Natural killer cell treated with Interleukin-12 subunit alpha and Interleukin-12 subunit beta and Interleukin-15 and Interleukin-18, amount 100 ng/mL, for 72 hours (primary cell): Measurements from ENCODE around the gene SPAG6. TPM values are rescaled to one million over a fixed set of nuclear protein-coding genes. Genes with fewer than 3 reads are reported as not detected.

ENCODE experiments used
- ATAC-seq, 2 donors: fragments of 150-1000 bp; cut with Tn5 transposase in 1 of 2; sonication (Bioruptor Pico), chemical (Tn5 transposase) in 1 of 2; 2 replicates each; pipeline ENCODE4 v1.10.0; 2021
- DNase-seq: peaks from one replicate; pipeline ENCODE4 v3.0.0; 2022; ENCODE audit warnings: low spot score
- H3K27ac Mint-ChIP-seq, 2 donors: 1 replicate in 1 of 2; 2 replicates in 1 of 2; pipeline ENCODE4 v1.8.0; 2022; ENCODE audit warnings: mixed read lengths in 2 of 2, mild to moderate bottlenecking in 1 of 2, moderate library complexity in 1 of 2
- H3K27me3 Mint-ChIP-seq, 2 donors: 1 replicate in 1 of 2; 2 replicates in 1 of 2; pipeline ENCODE4 v1.8.0; 2022; ENCODE audit warnings: mixed read lengths in 2 of 2
- H3K36me3 Mint-ChIP-seq: one replicate; pipeline ENCODE4 v1.8.0; 2022; ENCODE audit warnings: mixed read lengths
- H3K4me1 Mint-ChIP-seq, 2 donors: 1 replicate in 1 of 2; 2 replicates in 1 of 2; pipeline ENCODE4 v1.8.0; 2022; ENCODE audit warnings: low read depth in 2 of 2, mixed read lengths in 2 of 2, mild to moderate bottlenecking in 1 of 2
- H3K4me3 Mint-ChIP-seq: one replicate; pipeline ENCODE4 v1.8.0; 2022; ENCODE audit warnings: mixed read lengths
- H3K9me3 Mint-ChIP-seq: 2 replicates; pipeline ENCODE4 v1.8.0; 2022; ENCODE audit warnings: mixed read lengths
- total RNA-seq, 2 donors: library from RNA; stranded (reverse); gene quantifications; one replicate each; pipeline ENCODE4 v1.2.3, GENCODE V29; 2022

Gene SPAG6
- total RNA-seq, 2 donors from 2014 or later: 0.28 to 0.29 TPM

DNA sequence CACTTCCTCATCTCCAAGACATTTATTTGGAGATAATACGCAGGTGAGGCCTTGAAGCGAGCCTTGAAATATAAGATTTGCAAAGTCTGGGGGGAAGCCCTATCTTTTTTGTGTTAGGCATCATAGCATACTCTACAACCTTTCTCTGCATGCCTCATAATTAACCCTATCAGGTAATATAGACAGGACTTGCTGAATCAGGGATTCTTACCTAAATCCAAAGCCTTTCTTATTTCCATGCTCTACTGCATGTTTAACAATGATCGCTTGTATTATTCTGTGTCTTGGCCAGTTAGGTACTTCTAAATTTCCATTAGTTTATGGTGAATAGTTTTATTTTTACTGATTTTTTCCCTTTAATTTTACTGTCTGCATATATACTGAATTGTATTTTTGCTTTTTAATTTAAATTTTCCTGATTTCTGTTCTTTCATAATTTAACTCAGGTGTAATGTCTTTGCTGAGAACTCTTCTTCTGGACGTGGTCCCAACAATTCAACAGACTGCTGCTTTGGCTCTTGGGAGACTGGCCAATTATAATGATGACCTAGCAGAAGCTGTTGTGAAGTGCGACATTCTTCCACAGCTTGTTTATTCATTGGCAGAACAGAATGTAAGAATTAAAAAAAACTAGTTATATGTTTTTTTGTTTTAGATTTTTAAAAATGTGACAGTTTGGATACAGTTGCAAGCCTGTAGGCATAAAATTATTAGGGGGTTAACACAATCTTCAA is 19.3 kb downstream of the SPAG6 start:
- Mint-ChIP-seq H3K36me3 (no peaks in the 10 kb centered on the region), H3K9me3 (no peaks in the 10 kb centered on the region), H3K4me1 (peaks cover 2 to 26% of the 10 kb centered on the region in 2 donors), H3K4me3 (no peak overlapping the region), H3K27me3 (peaks cover 0 to 6% of the 10 kb centered on the region in 2 donors), H3K27ac (no peak overlapping the region)
- ATAC-seq (no peak), DNase-seq (no peak)

DNA sequence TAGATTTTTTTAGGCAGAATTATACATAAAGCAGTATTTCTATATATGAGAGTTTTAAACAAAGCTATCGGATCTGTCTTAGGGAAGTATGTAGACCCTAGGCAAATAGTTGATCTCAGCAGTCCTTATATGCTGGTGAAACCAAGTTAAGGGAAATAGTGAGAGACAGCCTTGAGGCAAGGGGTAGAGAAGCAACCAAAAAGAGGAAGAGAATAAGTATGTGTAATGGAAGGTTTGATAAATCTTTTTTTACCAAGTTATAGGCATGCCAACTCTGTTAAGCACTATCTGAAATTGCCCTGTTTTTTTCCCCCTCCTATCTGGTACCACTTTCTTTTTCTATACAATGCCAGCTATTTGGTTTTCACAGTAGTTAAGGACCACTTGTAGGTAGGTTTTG is 19.9 kb downstream of the SPAG6 start:
- H3K4me1 Mint-ChIP-seq: peaks cover 2 to 28% of the 10 kb centered on the region in 2 donors
- peaks cover 0 to 6% of the 10 kb centered on the region in 2 donors for H3K27me3 Mint-ChIP-seq
- no peak for ATAC-seq
- no peak overlapping the region for H3K4me3 Mint-ChIP-seq
- H3K27ac Mint-ChIP-seq: no peak overlapping the region
- H3K9me3 Mint-ChIP-seq: no peaks in the 10 kb centered on the region
- no peak for DNase-seq
- H3K36me3 Mint-ChIP-seq: no peaks in the 10 kb centered on the region

DNA sequence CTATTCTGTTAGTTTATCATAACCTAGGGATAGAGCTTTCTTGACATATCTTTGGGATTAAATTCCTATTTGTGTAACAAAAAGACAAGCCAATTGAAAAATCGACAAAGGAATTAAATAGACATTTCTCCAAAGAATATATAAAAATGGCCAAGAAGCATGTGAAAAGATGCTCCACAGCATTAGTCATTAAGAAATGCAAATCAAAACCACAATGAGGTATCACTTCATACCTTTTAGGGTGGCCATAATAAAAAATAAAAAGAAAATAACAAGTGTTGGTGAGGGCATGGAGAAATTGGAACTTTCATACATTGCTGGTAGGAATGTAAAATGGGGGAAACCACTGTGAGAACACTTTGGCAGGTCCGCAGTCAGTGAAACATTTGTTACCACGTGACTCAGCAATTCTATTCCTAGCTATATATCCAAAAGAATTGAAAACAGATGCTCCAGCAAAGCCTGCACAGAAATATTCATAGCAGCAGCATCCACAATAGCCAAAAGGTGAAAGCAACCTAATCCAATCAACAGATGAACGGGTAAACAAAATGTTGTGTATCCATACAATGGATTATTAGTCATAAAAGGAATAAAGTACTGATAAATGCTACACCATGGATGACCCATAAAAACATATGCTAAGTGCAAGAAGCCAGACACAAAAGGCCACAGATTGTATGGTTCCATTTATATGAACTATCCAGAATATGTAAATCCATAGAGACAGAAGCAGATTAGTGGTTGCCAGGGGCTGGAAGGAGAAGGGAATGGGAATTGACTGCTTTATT is 20.5 kb downstream of the SPAG6 start:
- Mint-ChIP-seq H3K27me3 (peaks cover 0 to 6% of the 10 kb centered on the region in 2 donors), H3K36me3 (no peaks in the 10 kb centered on the region), H3K4me3 (no peak overlapping the region), H3K27ac (no peak overlapping the region), H3K9me3 (no peaks in the 10 kb centered on the region), H3K4me1 (peaks cover 2 to 28% of the 10 kb centered on the region in 2 donors)
- no peak for DNase-seq
- no peak for ATAC-seq

DNA sequence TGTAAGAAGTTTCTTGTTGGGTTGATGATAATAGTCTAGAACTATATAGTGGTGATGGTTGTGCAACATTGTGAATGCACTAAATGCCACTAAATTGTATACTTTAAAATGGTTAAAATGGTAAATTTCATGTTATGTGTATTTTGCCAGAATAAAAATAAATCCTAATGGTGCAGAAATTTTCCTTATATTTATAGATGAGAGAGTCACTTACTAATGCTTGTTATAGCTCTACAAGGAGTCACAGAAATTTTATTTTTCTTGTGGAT is 21.1 kb downstream of the SPAG6 start:
- Mint-ChIP-seq H3K27me3 (peaks cover 0 to 6% of the 10 kb centered on the region in 2 donors), H3K36me3 (no peaks in the 10 kb centered on the region), H3K27ac (peak overlapping the region in 1 of 2 donors; percentile 12), H3K4me3 (no peak overlapping the region), H3K4me1 (peaks cover 2 to 28% of the 10 kb centered on the region in 2 donors), H3K9me3 (no peaks in the 10 kb centered on the region)
- no peak for ATAC-seq
- no peak for DNase-seq

DNA sequence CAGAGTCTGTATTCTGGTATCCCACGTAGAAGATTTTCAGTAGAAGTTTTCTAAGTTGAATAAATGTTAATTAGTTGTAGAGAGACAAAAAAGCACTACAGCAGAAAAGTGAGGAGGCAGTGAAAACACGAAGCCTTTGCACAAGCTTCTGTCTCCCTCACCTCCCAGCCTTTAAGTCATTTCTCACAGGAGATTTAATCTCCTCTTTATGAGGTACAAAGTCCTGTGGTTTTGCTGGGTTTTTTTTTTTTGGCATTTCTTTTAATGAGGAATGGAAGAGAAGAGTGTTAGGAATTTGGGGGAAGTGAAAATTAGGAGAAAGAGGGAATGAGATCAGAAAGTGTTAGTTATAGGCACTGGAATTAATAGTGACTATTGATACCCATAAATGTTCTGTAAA is 21.5 kb downstream of the SPAG6 start:
- Mint-ChIP-seq H3K27me3 (peaks cover 0 to 6% of the 10 kb centered on the region in 2 donors), H3K36me3 (no peaks in the 10 kb centered on the region), H3K9me3 (no peaks in the 10 kb centered on the region), H3K27ac (peak overlapping the region in 1 of 2 donors; percentile 12), H3K4me1 (peaks cover 2 to 28% of the 10 kb centered on the region in 2 donors), H3K4me3 (no peak overlapping the region)
- DNase-seq (no peak), ATAC-seq (no peak)

DNA sequence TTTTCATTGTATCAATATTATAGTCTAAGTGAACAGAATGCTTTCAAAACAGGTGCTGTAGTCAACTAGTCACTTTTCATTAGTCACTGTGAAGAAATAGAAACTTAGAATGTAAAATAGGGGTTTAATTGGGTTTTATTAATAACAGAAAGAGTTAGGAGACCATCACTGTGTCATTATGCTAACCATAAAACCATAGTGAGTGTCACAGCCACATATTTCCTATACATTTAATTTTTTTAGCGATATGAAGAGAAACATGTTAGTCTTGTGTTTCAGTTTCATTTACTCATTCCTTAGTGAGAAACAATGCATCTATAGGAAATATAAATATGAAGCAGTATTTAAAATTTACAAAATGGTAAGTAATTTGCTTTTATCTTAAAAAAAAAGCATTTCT is 22.2 kb downstream of the SPAG6 start:
- Mint-ChIP-seq H3K9me3 (no peaks in the 10 kb centered on the region), H3K4me3 (peak overlapping the region; percentile 33), H3K27me3 (peaks cover 0 to 6% of the 10 kb centered on the region in 2 donors), H3K4me1 (peaks cover 2 to 28% of the 10 kb centered on the region in 2 donors), H3K27ac (peak overlapping the region in 1 of 2 donors; percentile 80), H3K36me3 (no peaks in the 10 kb centered on the region)
- ATAC-seq (peak in 1 of 2 donors; percentile 75), DNase-seq (no peak)

DNA sequence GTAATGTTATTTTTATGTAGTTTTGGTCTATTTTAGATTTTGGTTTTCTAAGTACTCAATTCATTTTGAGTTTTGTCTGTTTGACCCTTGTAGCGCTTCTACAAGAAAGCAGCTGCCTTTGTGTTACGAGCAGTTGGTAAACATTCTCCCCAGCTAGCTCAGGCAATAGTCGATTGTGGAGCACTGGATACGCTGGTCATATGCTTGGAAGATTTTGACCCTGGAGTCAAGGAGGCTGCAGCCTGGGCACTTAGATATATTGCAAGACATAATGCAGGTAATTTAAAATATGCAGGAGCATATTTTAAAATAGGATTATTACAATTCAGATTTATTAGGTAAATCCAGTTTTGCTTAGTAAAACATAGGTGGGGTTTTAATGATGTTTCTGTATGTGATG is 23.1 kb downstream of the SPAG6 start:
- H3K9me3 Mint-ChIP-seq: no peaks in the 10 kb centered on the region
- ATAC-seq: no peak
- H3K27ac Mint-ChIP-seq: no peak overlapping the region

DNA sequence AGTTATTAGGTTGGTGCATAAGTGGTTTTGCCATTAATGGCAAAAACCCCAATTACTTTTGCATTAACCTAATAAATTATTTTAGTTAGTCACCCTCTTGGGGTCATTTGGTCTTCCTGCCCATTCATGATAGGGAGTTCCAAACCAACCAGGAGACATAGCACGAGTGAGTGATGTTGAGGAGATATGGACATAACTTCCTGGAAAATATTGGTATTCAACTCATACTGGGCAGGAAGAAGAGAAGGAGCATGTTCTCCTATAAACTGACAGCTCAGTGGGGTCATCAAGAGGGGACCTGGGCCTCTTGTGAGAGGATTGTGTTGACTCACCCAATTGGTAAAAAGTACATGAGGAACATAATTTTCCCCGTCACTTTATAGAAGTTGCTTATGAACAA is 23.7 kb downstream of the SPAG6 start:
- no peaks in the 10 kb centered on the region for H3K9me3 Mint-ChIP-seq

More for the DNA sequence above, 23.1 kb downstream of the SPAG6 start:
- Mint-ChIP-seq H3K27me3 (peaks cover 0 to 8% of the 10 kb centered on the region in 2 donors), H3K4me3 (no peak overlapping the region), H3K4me1 (peaks cover 2 to 28% of the 10 kb centered on the region in 2 donors), H3K36me3 (no peaks in the 10 kb centered on the region)
- no peak for DNase-seq

DNA sequence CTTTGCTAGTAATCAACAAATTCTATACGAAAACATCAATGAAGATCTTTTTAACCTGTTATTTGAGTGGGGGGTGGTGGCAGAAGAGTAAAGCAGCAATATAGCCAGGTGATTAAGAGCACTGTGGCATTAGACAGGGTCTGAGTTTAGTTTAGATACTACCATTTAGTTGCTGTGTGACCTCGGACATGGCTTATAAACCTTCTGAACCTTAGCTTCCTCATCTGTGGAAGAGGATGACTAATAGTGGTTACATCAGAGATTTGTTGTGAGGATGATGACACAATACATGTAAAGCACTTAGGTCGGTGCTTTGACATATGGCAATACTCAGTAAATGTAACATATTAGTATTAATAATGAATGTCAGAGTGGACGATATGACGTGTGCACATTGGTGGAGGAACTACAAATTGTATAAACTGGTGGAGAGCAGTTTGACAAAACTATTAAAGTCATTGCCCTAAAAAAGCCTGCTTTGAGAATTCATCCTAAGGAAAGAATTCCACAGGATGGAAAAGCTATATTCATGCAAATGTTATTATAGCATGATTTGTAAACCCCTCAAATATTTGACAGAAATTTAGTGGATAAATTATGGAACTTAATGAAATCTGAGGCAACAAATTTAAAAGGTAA is 24.3 kb downstream of the SPAG6 start:
- DNase-seq (no peak), ATAC-seq (peak in 1 of 2 donors; percentile 83)
- Mint-ChIP-seq H3K4me3 (no peak overlapping the region), H3K27ac (no peak overlapping the region), H3K36me3 (no peaks in the 10 kb centered on the region), H3K9me3 (no peaks in the 10 kb centered on the region), H3K27me3 (peaks cover 0 to 8% of the 10 kb centered on the region in 2 donors), H3K4me1 (peaks cover 2 to 28% of the 10 kb centered on the region in 2 donors)

More for the DNA sequence above, 23.7 kb downstream of the SPAG6 start:
- H3K36me3 Mint-ChIP-seq: no peaks in the 10 kb centered on the region
- no peak overlapping the region for H3K27ac Mint-ChIP-seq
- peaks cover 0 to 8% of the 10 kb centered on the region in 2 donors for H3K27me3 Mint-ChIP-seq
- DNase-seq (no peak), ATAC-seq (no peak)
- peaks cover 2 to 28% of the 10 kb centered on the region in 2 donors for H3K4me1 Mint-ChIP-seq
- H3K4me3 Mint-ChIP-seq: no peak overlapping the region

DNA sequence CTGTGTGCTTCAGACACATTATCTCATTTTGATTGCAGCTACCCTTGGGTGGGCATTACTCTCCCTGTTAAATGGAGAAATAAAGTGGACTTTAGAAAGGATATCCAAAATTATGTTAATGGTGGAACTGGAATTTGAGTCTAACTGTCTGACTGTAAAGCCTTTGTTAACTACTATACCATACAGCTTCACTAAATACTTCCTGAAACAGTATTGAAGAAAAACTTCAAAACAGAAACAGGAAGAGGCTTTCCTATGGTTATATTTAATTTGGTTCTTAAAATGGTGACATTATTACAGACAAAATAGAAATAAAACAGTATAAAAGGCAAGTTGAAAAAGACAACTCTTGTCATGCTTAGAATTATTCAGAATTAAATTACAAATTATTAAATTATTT is 25.0 kb downstream of the SPAG6 start:
- no peaks in the 10 kb centered on the region for H3K36me3 Mint-ChIP-seq
- DNase-seq: no peak
- peaks cover 2 to 28% of the 10 kb centered on the region in 2 donors for H3K4me1 Mint-ChIP-seq
- no peak for ATAC-seq
- peaks cover 0 to 5% of the 10 kb centered on the region in 2 donors for H3K27me3 Mint-ChIP-seq
- H3K9me3 Mint-ChIP-seq: no peaks in the 10 kb centered on the region
- H3K4me3 Mint-ChIP-seq: no peak overlapping the region
- H3K27ac Mint-ChIP-seq: no peak overlapping the region

DNA sequence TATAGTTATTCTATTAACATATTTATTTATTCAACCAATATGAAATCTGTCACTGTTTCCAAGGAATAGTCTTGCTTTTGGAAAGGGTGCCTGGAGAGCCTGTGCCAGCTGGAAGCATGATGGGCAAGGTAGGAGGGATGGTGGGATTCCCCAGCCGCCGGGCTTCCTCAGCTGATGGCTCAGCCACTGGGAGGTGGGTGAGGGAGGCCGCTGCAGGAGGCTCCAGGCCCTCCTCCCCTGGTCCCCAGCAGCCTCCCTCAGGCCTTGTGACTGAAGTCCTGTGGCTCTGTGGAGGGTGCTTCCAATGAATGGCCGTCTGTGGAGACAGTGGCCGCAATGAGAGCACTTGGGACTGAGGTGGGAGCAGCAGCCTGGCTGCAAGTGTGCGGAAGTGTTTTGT is 27.0 kb downstream of the SPAG6 start:
- no peaks in the 10 kb centered on the region for H3K9me3 Mint-ChIP-seq
- H3K27ac Mint-ChIP-seq: no peak overlapping the region
- H3K4me1 Mint-ChIP-seq: peaks cover 2 to 22% of the 10 kb centered on the region in 2 donors
- H3K4me3 Mint-ChIP-seq: no peak overlapping the region
- ATAC-seq: no peak
- H3K36me3 Mint-ChIP-seq: no peaks in the 10 kb centered on the region
- DNase-seq: no peak
- H3K27me3 Mint-ChIP-seq: peaks cover 0 to 2% of the 10 kb centered on the region in 2 donors

DNA sequence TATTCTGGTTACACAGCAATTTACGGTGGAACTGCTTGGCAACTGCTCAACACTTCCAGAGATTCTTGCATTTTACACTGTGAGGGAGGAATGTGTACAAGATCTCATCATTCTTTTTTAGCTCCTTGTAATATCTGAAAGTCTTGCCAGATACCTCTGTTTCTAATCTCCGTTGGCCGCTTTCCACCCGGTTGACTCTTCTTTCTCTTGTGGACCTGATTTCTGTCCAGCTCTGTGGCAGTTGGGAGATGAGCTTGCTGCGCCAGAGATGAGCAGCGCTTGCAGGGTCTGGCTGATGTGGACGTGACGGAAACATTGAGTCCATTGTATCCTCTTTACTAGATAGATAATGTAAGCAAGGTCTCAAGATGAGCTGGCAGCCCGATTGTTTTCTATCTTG is 27.6 kb downstream of the SPAG6 start:
- Mint-ChIP-seq H3K36me3 (no peaks in the 10 kb centered on the region), H3K27me3 (peaks cover 0 to 2% of the 10 kb centered on the region in 2 donors), H3K4me3 (no peak overlapping the region), H3K4me1 (peaks cover 2 to 16% of the 10 kb centered on the region in 2 donors), H3K9me3 (no peaks in the 10 kb centered on the region), H3K27ac (no peak overlapping the region)
- no peak for DNase-seq
- no peak for ATAC-seq

DNA sequence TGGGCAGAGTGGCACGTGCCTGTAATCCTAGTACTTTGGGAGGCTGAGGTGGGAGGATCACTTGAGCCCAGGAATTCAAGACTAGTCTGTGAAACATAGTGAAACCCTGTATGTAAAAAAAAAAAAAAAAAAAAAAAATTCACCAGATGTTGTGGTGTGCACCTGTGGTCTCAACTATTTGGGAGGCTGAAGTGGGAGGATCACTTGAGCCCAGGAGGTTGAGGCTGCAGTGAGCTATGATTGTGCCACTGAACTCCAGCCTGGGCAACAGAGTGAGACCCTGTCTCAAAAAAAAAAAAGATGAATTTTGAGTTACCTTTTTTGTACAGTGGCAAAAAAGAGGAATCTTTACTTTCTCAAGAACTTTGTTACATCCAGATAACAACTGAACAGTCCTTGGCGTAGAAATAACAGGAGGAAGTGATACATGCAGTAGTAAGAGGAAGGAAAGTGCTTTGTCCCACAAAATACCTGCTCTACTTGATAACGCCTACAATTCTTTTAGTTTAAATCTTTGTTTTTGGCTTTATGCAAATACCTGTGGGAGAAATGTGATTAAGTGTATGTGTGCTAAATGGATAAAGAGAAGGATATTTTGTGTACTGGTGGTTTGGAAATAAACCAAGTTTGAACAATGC is 29.3 kb downstream of the SPAG6 start:
- Mint-ChIP-seq H3K4me3 (no peak overlapping the region), H3K9me3 (no peaks in the 10 kb centered on the region), H3K4me1 (peaks cover 0 to 2% of the 10 kb centered on the region in 2 donors), H3K27ac (no peak overlapping the region), H3K36me3 (no peaks in the 10 kb centered on the region), H3K27me3 (peaks cover 0 to 5% of the 10 kb centered on the region in 2 donors)
- DNase-seq (no peak), ATAC-seq (no peak)
